ENCODE results near the gene AUP1.

Gene AUP1

DNA sequence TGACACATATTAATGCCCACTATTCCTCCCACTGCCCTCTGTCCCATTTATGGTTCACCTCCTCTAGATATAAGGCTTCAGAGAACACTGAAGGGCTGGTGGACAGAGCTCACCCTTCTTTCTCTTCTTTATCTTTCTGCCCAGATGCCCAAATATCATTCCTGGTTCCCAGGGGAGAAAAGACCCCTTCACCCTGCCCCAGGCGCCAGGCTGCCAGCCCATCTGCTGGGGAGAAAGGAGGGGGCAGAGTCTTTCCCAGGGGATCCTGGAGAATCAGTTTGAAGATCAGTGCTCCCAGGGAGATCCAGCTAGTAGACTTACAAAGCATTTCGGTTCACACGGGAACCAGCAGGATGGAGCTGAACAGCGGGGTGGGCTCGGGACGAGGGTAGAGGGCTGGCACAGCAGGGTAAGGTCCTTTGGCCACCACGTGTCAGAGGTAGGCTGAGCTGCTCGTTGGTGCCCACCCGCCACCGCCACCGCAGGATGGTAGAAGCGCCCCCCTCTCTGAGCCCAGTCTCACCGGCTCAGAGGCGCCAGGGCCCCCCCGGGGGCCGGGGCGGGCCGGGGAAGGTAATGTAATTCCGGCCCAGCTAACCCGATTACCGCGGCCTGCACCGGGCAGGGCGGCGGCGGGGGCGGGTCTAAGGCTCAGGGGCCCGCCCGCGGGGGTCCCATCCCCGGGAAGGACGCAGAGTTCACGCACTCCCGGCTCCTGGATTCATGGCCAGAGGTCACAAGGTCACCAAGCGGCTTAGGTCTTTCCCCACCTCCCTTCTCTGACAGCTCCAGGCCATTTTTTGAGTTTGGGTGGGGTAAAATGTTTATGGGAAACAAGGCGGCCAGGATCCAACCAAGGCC is 16.5 kb downstream of the AUP1 start:
- DNase-seq, result no peak

DNA sequence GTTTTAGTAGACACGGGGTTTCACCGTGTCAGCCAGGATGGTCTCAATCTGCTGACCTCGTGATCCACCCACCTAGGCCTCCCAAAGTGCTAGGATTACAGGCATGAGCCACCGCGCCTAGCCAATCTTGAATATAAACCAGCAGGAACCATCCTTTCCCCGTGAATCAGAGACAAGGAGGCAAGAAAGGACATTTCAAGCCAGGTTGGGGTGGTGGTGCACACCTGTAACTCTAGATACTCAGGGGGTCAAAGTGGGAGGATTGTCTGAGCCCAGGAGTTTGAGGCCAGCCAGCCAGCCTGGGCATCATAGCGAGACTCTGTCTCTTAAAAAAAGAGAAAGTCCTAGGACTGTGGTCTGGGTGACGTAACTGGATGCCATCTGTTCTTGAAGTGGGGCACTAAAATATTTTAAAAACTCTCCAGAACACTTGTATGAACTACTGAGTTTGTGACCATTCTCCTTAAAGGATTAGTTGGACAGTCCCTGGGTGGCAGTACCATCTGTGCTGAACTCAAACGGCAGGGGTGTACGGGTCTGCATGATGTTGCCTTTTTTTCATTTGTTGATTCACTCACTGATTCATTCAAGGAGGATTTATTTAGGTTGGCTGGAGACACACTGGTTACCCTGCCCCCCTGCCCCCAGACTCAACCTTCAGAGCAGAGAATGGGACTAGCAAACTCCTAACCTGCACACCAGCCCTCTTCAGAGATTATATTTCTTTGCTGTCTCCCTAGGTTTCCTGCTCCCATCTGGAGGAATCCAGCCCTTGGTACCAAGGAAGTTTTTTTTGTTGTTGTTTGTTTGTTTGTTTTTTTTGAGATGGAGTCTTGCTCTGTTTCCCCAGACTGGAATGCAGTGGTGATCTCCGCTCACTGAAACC is 18.2 kb downstream of the AUP1 start:
- DNase-seq, result peak; percentile 48

DNA sequence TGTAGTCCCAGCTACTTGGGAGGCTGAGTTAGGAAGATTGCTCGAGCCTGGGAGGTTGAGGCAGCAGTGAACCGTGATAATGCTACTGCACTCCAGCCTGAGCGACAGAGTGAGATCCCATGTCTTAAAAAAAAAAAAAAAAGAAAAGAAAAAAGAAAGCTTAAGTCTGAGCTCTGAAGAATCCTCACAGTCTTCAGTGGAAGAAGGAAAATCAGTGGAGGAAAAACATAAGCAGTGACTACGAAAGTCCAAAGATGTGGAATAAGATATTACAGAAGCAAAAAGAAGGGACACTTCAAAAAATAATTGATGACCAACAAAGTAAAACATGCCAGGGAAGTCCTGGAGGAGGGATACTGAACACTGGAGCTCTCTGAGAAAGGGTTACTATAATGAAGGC is 19.2 kb downstream of the AUP1 start:
- DNase-seq, result no peak

DNA sequence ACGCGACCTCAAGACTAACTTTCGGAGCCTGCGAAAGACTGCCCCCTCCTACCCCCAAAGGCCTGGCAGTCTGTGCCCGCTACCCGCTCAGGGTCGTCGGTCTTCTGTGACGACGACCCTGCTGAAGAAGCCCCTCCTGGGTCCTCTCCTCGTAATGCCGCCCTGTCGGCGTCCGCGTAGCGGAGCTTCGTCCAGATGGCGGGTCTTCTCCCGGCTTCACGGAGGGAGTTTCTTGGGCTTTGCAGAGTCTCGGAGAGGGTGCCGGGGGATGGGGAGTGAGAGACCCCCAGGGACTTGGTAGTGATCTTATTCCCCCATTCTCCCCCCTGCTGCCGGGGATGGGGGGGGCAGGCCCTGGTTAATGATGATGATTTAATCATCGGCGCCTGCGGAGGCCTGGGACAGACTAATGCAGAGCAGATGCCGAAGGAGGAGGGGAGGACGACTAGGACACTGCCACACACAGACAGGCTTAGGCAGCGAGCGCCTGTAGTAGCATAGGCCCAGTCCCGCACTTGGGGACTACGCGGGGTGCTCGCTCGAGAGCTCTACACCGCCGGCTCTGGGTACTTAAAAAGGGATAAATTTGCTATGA is 21.5 kb downstream of the AUP1 start:
- DNase-seq, result peak; percentile 94

GRCh38 chr2:74507145-74507925 is 22.2 kb downstream of the AUP1 start, which contains the start of gene PCGF1:
Gene PCGF1 (minus strand): TSS chr2:74507695. CDS start chr2:74507668, 27 bp downstream.
- DNase-seq, result peak; percentile 98

GRCh38 chr2:74505448-74506246 is 23.9 kb downstream of the AUP1 start:
- DNase-seq, result no peak

GRCh38 chr2:74504591-74504990 is 24.9 kb downstream of the AUP1 start:
- DNase-seq, result no peak

GRCh38 chr2:74503506-74504475 is 25.7 kb downstream of the AUP1 start:
- no peak for DNase-seq

GRCh38 chr2:74502720-74503505 is 26.6 kb downstream of the AUP1 start:
- peak; percentile 78 for DNase-seq

GRCh38 chr2:74502147-74502719 is 27.3 kb downstream of the AUP1 start:
- no peak for DNase-seq

DNA sequence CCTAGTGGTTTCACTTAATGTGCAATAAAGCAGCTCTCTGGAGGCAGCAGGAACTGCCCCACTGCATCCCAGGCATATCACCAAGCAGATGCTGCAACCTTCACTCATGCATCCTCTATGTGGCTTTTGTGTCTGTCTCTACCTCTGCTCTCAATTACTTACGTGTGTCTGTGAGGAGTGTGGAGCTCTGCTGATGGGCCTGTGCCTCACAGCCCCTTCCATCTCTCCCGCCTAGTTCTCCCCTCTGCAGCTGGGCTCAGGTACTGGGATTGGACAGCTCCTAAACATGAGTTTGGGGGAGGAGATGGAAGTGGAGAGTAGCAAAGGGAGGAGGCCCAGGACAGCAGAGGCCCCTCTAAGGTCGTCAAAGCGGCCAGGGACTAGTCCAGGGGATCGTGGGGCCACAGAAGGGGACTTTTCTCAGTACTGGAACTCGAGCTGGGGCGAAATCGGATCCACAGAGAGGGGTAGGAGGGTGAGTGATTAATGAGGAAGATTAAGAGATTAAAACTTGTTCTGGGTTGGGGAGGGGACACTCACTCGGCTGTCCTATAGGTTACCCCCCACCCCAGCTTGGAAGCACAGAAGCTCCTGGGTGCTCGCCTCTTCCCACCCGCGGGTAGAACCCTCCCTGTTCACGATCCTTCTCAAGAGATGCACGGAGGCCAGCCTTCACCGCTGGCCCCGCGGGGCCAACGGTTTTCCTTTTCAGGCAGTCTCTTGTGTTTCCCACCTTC is 28.0 kb downstream of the AUP1 start:
- no peak for DNase-seq

- no peak for DNase-seq
Measured at GRCh38 chr2:74500578-74500946, 28.9 kb downstream of the AUP1 start.

DNA sequence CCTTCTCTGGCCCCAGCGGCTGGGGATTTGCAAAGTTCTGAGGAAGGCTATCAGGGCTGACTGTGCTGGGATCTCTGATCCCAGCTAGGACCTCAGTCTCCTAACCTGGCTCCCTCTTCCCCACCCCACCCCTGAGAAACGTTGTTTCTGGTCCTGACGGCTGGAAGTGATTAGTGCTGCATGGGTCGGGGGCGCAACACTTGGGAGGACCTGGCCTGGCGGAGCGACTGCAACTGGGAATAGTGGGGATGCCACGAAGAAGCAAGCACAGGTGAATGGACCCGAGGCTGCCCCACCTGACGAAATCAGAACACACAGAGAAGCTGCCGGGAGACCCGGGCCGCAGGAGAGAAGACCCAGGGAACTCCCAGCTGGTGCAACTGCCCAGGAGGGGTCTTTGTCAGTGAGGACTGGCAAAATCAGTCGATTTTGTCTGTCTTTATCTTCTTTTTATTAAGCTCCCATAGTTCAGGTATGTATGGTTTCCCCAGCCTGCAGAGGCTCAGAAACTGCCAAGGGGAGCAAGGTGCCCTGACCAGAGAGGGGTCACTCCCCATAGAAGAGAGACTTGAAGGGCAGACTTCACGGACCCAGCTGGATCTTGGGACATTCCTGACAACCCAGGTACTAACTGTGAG is 29.4 kb downstream of the AUP1 start:
- DNase-seq, result no peak

GRCh38 chr2:74499267-74499939 is 30.1 kb downstream of the AUP1 start, which contains the start of gene LBX2:
Gene LBX2 (minus strand): TSS chr2:74499603. CDS start chr2:74499537, 66 bp downstream.
- DNase-seq, result no peak

- DNase-seq, result no peak
Measured at GRCh38 chr2:74498500-74499266, 30.8 kb downstream of the AUP1 start.

Measured in fibroblast of skin of scalp (primary cell).